Measurements from ENCODE around the gene SLC6A18. TPM values are rescaled to one million over a fixed set of nuclear protein-coding genes. Genes with fewer than 3 reads are reported as not detected.

The SLC6A18 gene
- polyA plus RNA-seq, 1 donor (not counting 4 experiments of a cell fraction or from before 2014, with no cell fraction given) = not detected

- Histone ChIP-seq H3K9me3 (ENCODE audit: control insufficient read depth, low read depth, low read length) (no peaks in the 10 kb centered on the region), H3K4me2 (ENCODE audit: control insufficient read depth, extremely low read depth, insufficient read depth, low read depth, low read length) (no peak overlapping the region), H3K4me1 (ENCODE audit: control insufficient read depth, extremely low read depth, insufficient read depth, low read length) (no peaks in the 10 kb centered on the region), H3K9ac (ENCODE audit: control insufficient read depth, extremely low read depth, insufficient read depth, low read length) (no peak overlapping the region), H3K4me3 (ENCODE audit: control insufficient read depth in 2 of 3, extremely low read depth in 1 of 3, insufficient read depth in 2 of 3, low read depth in 1 of 3, low read length in 3 of 3) (no peak overlapping the region), H4K20me1 (ENCODE audit: control insufficient read depth, extremely low read depth, insufficient read depth, low read length) (no peaks in the 10 kb centered on the region), H3K27ac (ENCODE audit: control insufficient read depth, insufficient read depth, low read length) (no peak overlapping the region), H3K27me3 (ENCODE audit: control insufficient read depth, extremely low read depth, insufficient read depth, low read length) (no peaks in the 10 kb centered on the region), H3K36me3 (ENCODE audit: control insufficient read depth in 2 of 2, extremely low read depth in 1 of 2, insufficient read depth in 2 of 2, low read length in 2 of 2) (no peaks in the 10 kb centered on the region), H3K9me1 (ENCODE audit: control insufficient read depth, extremely low read depth, insufficient read depth, low read length) (no peaks in the 10 kb centered on the region), H3K79me2 (ENCODE audit: control insufficient read depth, insufficient read depth, low read length) (no peaks in the 10 kb centered on the region), H2AFZ (ENCODE audit: control insufficient read depth, low read length) (no peak overlapping the region)
- dilution Hi-C loops (cut with MboI; ENCODE audit: extremely low pct_ligation_motif_present, low sequenced_read_pairs) = no loop called here
- no peak for TF ChIP-seq EZH2 (IDR thresholded peaks at IDR 0.05; ENCODE audit: low read length)
- no peak for TF ChIP-seq CTCF (optimal IDR thresholded peaks at IDR 0.05 in 1 of 3, IDR thresholded peaks at IDR 0.05 in 1 of 3, conservative IDR thresholded peaks at IDR 0.05 in 1 of 3; ENCODE audit: extremely low read depth in 1 of 3, insufficient read depth in 2 of 3, low read length in 3 of 3)
- no peak for DNase-seq (ENCODE audit: low read depth, low spot score)
- no peak for FAIRE-seq
Observed at GRCh38 chr5:1182633-1183423, 42.4 kb upstream of the SLC6A18 start.

GRCh38 chr5:1183424-1184162 is 41.6 kb upstream of the SLC6A18 start:
- Histone ChIP-seq H2AFZ (ENCODE audit: control insufficient read depth, low read length) (no peak overlapping the region), H3K4me3 (ENCODE audit: control insufficient read depth in 2 of 3, extremely low read depth in 1 of 3, insufficient read depth in 2 of 3, low read depth in 1 of 3, low read length in 3 of 3) (no peak overlapping the region), H3K9me3 (ENCODE audit: control insufficient read depth, low read depth, low read length) (no peaks in the 10 kb centered on the region), H3K4me2 (ENCODE audit: control insufficient read depth, extremely low read depth, insufficient read depth, low read depth, low read length) (no peak overlapping the region), H3K27ac (ENCODE audit: control insufficient read depth, insufficient read depth, low read length) (no peak overlapping the region), H3K36me3 (ENCODE audit: control insufficient read depth in 2 of 2, extremely low read depth in 1 of 2, insufficient read depth in 2 of 2, low read length in 2 of 2) (no peaks in the 10 kb centered on the region), H3K4me1 (ENCODE audit: control insufficient read depth, extremely low read depth, insufficient read depth, low read length) (no peaks in the 10 kb centered on the region), H3K79me2 (ENCODE audit: control insufficient read depth, insufficient read depth, low read length) (no peaks in the 10 kb centered on the region), H3K9ac (ENCODE audit: control insufficient read depth, extremely low read depth, insufficient read depth, low read length) (no peak overlapping the region), H4K20me1 (ENCODE audit: control insufficient read depth, extremely low read depth, insufficient read depth, low read length) (no peaks in the 10 kb centered on the region), H3K9me1 (ENCODE audit: control insufficient read depth, extremely low read depth, insufficient read depth, low read length) (no peaks in the 10 kb centered on the region), H3K27me3 (ENCODE audit: control insufficient read depth, extremely low read depth, insufficient read depth, low read length) (no peaks in the 10 kb centered on the region)
- FAIRE-seq (no peak), DNase-seq (ENCODE audit: low read depth, low spot score) (no peak)
- dilution Hi-C loops (cut with MboI; ENCODE audit: extremely low pct_ligation_motif_present, low sequenced_read_pairs) = no loop called here
- no peak for TF ChIP-seq CTCF (optimal IDR thresholded peaks at IDR 0.05 in 1 of 3, IDR thresholded peaks at IDR 0.05 in 1 of 3, conservative IDR thresholded peaks at IDR 0.05 in 1 of 3; ENCODE audit: extremely low read depth in 1 of 3, insufficient read depth in 2 of 3, low read length in 3 of 3)
- TF ChIP-seq EZH2 (IDR thresholded peaks at IDR 0.05; ENCODE audit: low read length) = no peak
